ENCODE measurements around the gene SLC5A6.

- TF ChIP-seq EZH2 (IDR thresholded peaks at IDR 0.05): no peak
- no peak for TF ChIP-seq POLR2AphosphoS5 (IDR thresholded peaks at IDR 0.05; ENCODE audit: borderline replicate concordance, low read depth, low read length)
These were observed 43.1 kb upstream of the SLC5A6 start for GRCh38 chr2:27255187-27255586.

Measured in SK-N-MC (cell line).